ENCODE results near the gene SLC2A4RG. TPM values are rescaled to one million over a fixed set of nuclear protein-coding genes. Genes with fewer than 3 reads are reported as not detected.

The SLC2A4RG gene
- total and polyA plus RNA-seq, 2 of the 4 experiments (the other 2 are of a cell fraction), result 5.0 to 50.3 TPM

DNA sequence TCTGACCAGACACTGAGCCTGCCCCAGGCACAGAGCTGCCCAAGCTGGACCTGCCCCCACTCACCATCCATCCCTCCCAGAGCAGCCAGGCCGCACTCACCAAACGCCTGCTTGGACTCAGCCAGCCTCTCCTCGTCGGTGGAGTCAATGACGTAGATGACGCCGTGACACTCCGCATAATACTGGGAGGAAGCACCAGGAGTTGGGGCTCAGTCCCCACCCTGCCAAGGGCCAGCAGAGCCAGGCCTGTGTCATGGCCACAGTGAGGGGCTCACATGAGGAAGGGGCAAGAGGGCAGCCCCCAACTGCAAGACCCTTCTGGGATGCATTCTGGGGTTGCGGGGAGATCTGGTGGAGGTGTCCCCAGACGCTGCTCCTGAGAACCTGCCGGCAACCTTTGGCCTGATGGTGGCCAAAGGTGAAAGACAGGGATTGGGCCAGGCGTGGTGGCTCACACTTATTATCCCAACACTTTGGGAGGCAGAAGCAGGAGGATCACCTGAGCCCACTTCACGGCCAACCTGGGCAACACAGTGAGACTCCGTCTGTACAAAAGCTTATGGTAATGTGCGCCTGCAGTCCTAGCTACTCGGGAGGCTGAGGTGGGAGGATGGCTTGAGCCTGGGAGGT, 37.4 kb upstream of the SLC2A4RG start:
- ATAC-seq (ENCODE audit: low read depth), result no peak
- DNase-seq, result no peak
- no peak for TF ChIP-seq RAD21 (IDR thresholded peaks at IDR 0.05; ENCODE audit: low read length)
- no peak for TF ChIP-seq POLR2A (IDR thresholded peaks at IDR 0.05; ENCODE audit: low read depth, low read length)
- no peak for TF ChIP-seq BHLHE40 (IDR thresholded peaks at IDR 0.05; ENCODE audit: low read depth, low read length)
- TF ChIP-seq, protein P1, sequence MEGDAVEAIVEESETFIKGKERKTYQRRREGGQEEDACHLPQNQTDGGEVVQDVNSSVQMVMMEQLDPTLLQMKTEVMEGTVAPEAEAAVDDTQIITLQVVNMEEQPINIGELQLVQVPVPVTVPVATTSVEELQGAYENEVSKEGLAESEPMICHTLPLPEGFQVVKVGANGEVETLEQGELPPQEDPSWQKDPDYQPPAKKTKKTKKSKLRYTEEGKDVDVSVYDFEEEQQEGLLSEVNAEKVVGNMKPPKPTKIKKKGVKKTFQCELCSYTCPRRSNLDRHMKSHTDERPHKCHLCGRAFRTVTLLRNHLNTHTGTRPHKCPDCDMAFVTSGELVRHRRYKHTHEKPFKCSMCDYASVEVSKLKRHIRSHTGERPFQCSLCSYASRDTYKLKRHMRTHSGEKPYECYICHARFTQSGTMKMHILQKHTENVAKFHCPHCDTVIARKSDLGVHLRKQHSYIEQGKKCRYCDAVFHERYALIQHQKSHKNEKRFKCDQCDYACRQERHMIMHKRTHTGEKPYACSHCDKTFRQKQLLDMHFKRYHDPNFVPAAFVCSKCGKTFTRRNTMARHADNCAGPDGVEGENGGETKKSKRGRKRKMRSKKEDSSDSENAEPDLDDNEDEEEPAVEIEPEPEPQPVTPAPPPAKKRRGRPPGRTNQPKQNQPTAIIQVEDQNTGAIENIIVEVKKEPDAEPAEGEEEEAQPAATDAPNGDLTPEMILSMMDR (conservative IDR thresholded peaks at IDR 0.05; ENCODE audit: low read depth, low read length), result no peak
- TF ChIP-seq MXI1 (IDR thresholded peaks at IDR 0.05; ENCODE audit: borderline replicate concordance, low read depth, low read length), result no peak
- no peak for TF ChIP-seq SMC3 (IDR thresholded peaks at IDR 0.05; ENCODE audit: low read depth, low read length)
- TF ChIP-seq, protein P2, sequence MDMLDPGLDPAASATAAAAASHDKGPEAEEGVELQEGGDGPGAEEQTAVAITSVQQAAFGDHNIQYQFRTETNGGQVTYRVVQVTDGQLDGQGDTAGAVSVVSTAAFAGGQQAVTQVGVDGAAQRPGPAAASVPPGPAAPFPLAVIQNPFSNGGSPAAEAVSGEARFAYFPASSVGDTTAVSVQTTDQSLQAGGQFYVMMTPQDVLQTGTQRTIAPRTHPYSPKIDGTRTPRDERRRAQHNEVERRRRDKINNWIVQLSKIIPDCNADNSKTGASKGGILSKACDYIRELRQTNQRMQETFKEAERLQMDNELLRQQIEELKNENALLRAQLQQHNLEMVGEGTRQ (IDR thresholded peaks at IDR 0.05; ENCODE audit: low read depth, low read length), result no peak
- TF ChIP-seq CHD1 (IDR thresholded peaks at IDR 0.05; ENCODE audit: low read depth, low read length), result no peak
- no peak for TF ChIP-seq MAFK (IDR thresholded peaks at IDR 0.05; ENCODE audit: low read depth, low read length)
- no peak for TF ChIP-seq FOS (IDR thresholded peaks at IDR 0.05; ENCODE audit: low read depth, low read length)
- TF ChIP-seq RCOR1 (IDR thresholded peaks at IDR 0.05; ENCODE audit: insufficient replicate concordance, low read length), result no peak
- no peak for TF ChIP-seq NFE2L2 (IDR thresholded peaks at IDR 0.05; ENCODE audit: low read depth, low read length)
- TF ChIP-seq CEBPB (IDR thresholded peaks at IDR 0.05; ENCODE audit: low read depth, low read length), result no peak
- TF ChIP-seq MAZ (IDR thresholded peaks at IDR 0.05; ENCODE audit: borderline replicate concordance, low read depth, low read length), result no peak
- Histone ChIP-seq H4K5ac (ENCODE audit: low read depth, low read length) (no peak overlapping the region), H3K14ac (replicated peaks; ENCODE audit: low read depth, low read length) (no peak overlapping the region), H2BK15ac (ENCODE audit: low read depth, low read length) (no peak overlapping the region), H3K4me3 (ENCODE audit: insufficient read depth, low read depth, low read length) (no peak overlapping the region), H3K79me1 (ENCODE audit: low read depth in 1 of 2, low read length in 2 of 2) (peaks cover 29 to 77% of the 10 kb centered on the region in 2 experiments), H3K9ac (ENCODE audit: low read depth, low read length) (no peak overlapping the region), H2AFZ (replicated peaks; ENCODE audit: low read length, poor library complexity) (no peak overlapping the region), H2BK5ac (ENCODE audit: low read depth, low read length, poor library complexity, severe bottlenecking) (no peak overlapping the region), H2BK20ac (ENCODE audit: low read depth, low read length) (no peak overlapping the region), H4K20me1 (ENCODE audit: insufficient read depth, low read length) (no peaks in the 10 kb centered on the region), H3K27me3 (ENCODE audit: control insufficient read depth, insufficient read depth, low read length) (no peaks in the 10 kb centered on the region), H3K4me2 (ENCODE audit: low read depth, low read length) (no peak overlapping the region), H3K4me1 (ENCODE audit: control insufficient read depth, insufficient read depth, low read length) (peaks cover 26% of the 10 kb centered on the region), H2AK5ac (ENCODE audit: low read depth, low read length) (peak overlapping the region; percentile 27; the same call in 1 of the 2 replicates), H2BK120ac (ENCODE audit: low read depth, low read length) (no peak overlapping the region), H4K91ac (ENCODE audit: insufficient read depth, low read depth, low read length) (no peak overlapping the region), H3K18ac (ENCODE audit: low read depth, low read length) (no peak overlapping the region), H3K23ac (ENCODE audit: low read depth, low read length) (no peak overlapping the region), H3K36me3 (ENCODE audit: control insufficient read depth, insufficient read depth, low read length) (peaks cover 31% of the 10 kb centered on the region), H2AK9ac (replicated peaks; ENCODE audit: low read depth, low read length, poor library complexity) (peak overlapping the region; percentile 1), H4K8ac (ENCODE audit: low read depth in 2 of 2, low read length in 2 of 2) (no peak overlapping the region), H3K9me3 (ENCODE audit: control insufficient read depth, insufficient read depth, low read length) (no peaks in the 10 kb centered on the region), H3K9me1 (ENCODE audit: insufficient read depth, low read length) (no peaks in the 10 kb centered on the region), H3K27ac (ENCODE audit: insufficient read depth, low read length) (no peak overlapping the region), H3K56ac (ENCODE audit: extremely low read depth, insufficient read depth, low read length) (no peak overlapping the region), H3K4ac (ENCODE audit: low read depth, low read length) (no peak overlapping the region)
- ChIA-PET POLR2A (ENCODE audit: unreplicated experiment) (no interaction called here), CTCF (no interaction called here)
- dilution Hi-C loops (cut with HindIII; ENCODE audit: low sequenced_read_pairs, unreplicated experiment) (no loop called here), intact Hi-C loops (cut with micrococcal nuclease) (no loop called here), in situ Hi-C loops (cut with MboI; ENCODE audit: low sequenced_read_pairs) (loop anchor here (10.0 kb wide), 1 partner anchor 163 kb away; the partner anchor contains the start of genes ABHD16B and TPD52L2)
- WGBS, 2 experiments (ENCODE audit: extremely low coverage in 2 of 2, insufficient read length in 1 of 2), result 85% methylated on average over 9 of the region's 16 CpGs; no CpG with 5 or more reads in 1 of the 2 experiments
- BruUV-seq (replicated peaks), result no TSS peak

All from IMR-90 (cell line).